ENCODE data around the gene TBC1D9. TPM values are rescaled to one million over a fixed set of nuclear protein-coding genes. Genes with fewer than 3 reads are reported as not detected.

TBC1D9 gene
- total RNA-seq, 1 experiment from 2014 or later, result 21.7 TPM

DNA sequence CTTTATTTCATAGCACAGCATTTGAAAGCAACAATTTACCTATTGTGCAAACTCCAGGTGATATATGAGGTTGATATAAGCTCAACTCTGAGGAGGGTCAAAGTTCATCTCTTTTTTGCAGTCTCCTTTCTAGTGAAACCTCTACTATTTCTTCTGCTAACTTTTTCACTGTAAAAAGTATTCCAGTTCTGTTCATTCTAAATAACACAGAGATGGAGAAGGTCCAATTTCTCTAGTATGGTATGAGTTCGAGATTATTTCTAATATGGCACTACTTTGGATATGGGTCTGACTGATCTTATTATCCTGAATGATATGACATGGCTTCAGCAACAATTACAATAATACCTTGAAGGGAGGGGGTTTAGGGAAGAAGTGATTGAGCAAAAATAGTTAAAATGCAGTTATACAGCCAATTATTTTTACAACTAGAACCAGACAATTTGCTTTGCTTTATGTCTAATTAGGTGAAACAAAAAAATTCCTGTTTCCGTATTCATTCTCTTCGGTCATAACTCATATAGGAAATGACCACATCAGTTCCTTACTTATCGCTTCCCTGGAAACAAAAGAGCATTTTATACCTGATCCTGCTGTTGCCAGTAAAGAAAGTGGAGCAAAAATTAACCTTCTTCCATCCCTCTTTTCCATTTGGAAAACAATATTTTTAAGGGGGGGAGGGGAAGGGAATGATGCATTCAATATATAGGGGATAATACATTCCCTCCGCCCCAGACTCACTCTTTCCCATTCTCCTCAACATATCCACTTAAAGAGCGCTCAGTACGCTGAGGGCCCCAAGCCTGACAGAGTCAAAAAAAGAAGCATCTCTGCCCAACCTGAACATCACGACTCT lies 1.0 kb downstream of the TBC1D9 start:
- POLR2A ChIA-PET, result no interaction called here
- in situ Hi-C loops (cut with HindIII; ENCODE audit: low pct_unique_long_range_greater_than_20kb, low sequenced_read_pairs), result no loop called here
- Histone ChIP-seq H3K9me3 (ENCODE audit: control insufficient read depth, insufficient read depth, low read depth, low read length) (no peaks in the 10 kb centered on the region), H3K4me3 (ENCODE audit: low read depth in 2 of 2, low read length in 2 of 2) (peak overlapping the region; percentile 61 to 76), H3K36me3 (ENCODE audit: control insufficient read depth, insufficient read depth, low read length) (no peaks in the 10 kb centered on the region; the same call in none of the 2 replicates), H3K4me1 (ENCODE audit: control insufficient read depth, insufficient read depth, low read length) (peaks cover 7% of the 10 kb centered on the region), H3K27ac (ENCODE audit: low read length) (peak overlapping the region; percentile 78), H3K27me3 (ENCODE audit: control insufficient read depth, insufficient read depth, low read length) (no peaks in the 10 kb centered on the region)
- BruUV-seq (replicated peaks), result TSS peak; percentile 72
- DNase-seq (ENCODE audit: low read depth, low spot score) (no peak), ATAC-seq (no peak)
- TF ChIP-seq SIN3A (IDR thresholded peaks at IDR 0.05; ENCODE audit: borderline replicate concordance, insufficient read depth, low read depth, low read length), result no peak
- no peak for TF ChIP-seq POLR2AphosphoS5 (IDR thresholded peaks at IDR 0.05; ENCODE audit: low read depth, low read length)
- TF ChIP-seq, protein P1, sequence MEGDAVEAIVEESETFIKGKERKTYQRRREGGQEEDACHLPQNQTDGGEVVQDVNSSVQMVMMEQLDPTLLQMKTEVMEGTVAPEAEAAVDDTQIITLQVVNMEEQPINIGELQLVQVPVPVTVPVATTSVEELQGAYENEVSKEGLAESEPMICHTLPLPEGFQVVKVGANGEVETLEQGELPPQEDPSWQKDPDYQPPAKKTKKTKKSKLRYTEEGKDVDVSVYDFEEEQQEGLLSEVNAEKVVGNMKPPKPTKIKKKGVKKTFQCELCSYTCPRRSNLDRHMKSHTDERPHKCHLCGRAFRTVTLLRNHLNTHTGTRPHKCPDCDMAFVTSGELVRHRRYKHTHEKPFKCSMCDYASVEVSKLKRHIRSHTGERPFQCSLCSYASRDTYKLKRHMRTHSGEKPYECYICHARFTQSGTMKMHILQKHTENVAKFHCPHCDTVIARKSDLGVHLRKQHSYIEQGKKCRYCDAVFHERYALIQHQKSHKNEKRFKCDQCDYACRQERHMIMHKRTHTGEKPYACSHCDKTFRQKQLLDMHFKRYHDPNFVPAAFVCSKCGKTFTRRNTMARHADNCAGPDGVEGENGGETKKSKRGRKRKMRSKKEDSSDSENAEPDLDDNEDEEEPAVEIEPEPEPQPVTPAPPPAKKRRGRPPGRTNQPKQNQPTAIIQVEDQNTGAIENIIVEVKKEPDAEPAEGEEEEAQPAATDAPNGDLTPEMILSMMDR (IDR thresholded peaks at IDR 0.05), result no peak
- intact Hi-C loops (cut with micrococcal nuclease; ENCODE audit: unreplicated experiment), result no loop called here
- CTCF ChIA-PET, result no interaction called here

DNA sequence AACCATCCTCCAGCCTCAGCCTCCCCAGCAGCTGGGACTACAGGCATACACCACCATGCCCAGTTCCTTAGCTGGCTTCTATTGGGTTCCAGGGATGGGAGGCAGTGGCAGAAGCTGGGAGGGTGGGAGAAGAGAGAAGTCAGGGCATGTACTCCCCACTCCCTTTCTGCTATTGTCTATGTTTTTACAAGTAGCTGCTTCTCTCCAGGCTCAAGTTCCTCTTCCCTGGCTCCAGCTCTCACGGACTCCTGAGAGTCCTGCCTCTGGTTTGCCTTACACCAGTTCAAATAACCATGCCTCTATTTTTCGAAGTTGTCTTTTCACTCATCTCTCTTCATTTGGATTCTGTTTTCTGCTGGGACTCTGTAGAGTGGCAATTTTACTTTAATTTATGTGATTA lies 2.9 kb downstream of the TBC1D9 start:
- Histone ChIP-seq H3K4me3 (ENCODE audit: low read depth in 2 of 2, low read length in 2 of 2) (no peak overlapping the region), H3K27ac (ENCODE audit: low read length) (no peak overlapping the region), H3K4me1 (ENCODE audit: control insufficient read depth, insufficient read depth, low read length) (peaks cover 7% of the 10 kb centered on the region), H3K27me3 (ENCODE audit: control insufficient read depth, insufficient read depth, low read length) (no peaks in the 10 kb centered on the region), H3K36me3 (ENCODE audit: control insufficient read depth, insufficient read depth, low read length) (no peaks in the 10 kb centered on the region; the same call in none of the 2 replicates), H3K9me3 (ENCODE audit: control insufficient read depth, insufficient read depth, low read depth, low read length) (no peaks in the 10 kb centered on the region)
- BruUV-seq (replicated peaks), result no TSS peak
- in situ Hi-C loops (cut with HindIII; ENCODE audit: low pct_unique_long_range_greater_than_20kb, low sequenced_read_pairs), result no loop called here
- no peak for ATAC-seq
- intact Hi-C loops (cut with micrococcal nuclease; ENCODE audit: unreplicated experiment), result no loop called here
- CTCF ChIA-PET, result no interaction called here
- POLR2A ChIA-PET, result no interaction called here
- DNase-seq (ENCODE audit: low read depth, low spot score), result no peak
- TF ChIP-seq, protein P2, sequence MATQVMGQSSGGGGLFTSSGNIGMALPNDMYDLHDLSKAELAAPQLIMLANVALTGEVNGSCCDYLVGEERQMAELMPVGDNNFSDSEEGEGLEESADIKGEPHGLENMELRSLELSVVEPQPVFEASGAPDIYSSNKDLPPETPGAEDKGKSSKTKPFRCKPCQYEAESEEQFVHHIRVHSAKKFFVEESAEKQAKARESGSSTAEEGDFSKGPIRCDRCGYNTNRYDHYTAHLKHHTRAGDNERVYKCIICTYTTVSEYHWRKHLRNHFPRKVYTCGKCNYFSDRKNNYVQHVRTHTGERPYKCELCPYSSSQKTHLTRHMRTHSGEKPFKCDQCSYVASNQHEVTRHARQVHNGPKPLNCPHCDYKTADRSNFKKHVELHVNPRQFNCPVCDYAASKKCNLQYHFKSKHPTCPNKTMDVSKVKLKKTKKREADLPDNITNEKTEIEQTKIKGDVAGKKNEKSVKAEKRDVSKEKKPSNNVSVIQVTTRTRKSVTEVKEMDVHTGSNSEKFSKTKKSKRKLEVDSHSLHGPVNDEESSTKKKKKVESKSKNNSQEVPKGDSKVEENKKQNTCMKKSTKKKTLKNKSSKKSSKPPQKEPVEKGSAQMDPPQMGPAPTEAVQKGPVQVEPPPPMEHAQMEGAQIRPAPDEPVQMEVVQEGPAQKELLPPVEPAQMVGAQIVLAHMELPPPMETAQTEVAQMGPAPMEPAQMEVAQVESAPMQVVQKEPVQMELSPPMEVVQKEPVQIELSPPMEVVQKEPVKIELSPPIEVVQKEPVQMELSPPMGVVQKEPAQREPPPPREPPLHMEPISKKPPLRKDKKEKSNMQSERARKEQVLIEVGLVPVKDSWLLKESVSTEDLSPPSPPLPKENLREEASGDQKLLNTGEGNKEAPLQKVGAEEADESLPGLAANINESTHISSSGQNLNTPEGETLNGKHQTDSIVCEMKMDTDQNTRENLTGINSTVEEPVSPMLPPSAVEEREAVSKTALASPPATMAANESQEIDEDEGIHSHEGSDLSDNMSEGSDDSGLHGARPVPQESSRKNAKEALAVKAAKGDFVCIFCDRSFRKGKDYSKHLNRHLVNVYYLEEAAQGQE (IDR thresholded peaks at IDR 0.05; ENCODE audit: insufficient read depth in 1 of 2, low read depth in 2 of 2, low read length in 1 of 2), result no peak
- no peak for TF ChIP-seq SIN3A (IDR thresholded peaks at IDR 0.05; ENCODE audit: borderline replicate concordance, insufficient read depth, low read depth, low read length)
- TF ChIP-seq POLR2AphosphoS5 (IDR thresholded peaks at IDR 0.05; ENCODE audit: low read depth, low read length), result no peak
- TF ChIP-seq TCF7L2 (IDR thresholded peaks at IDR 0.05; ENCODE audit: low read depth, low read length), result no peak
- TF ChIP-seq, protein P1 (IDR thresholded peaks at IDR 0.05), result no peak
